PC-3 (cell line): ENCODE results near the gene TMEM208.

Experiments used
- CTCF ChIP-seq: fragments of 300-600 bp; sonication (generic); conservative IDR thresholded peaks from 2 replicates; pipeline ENCODE4 v1.5.1; 2017; ENCODE audit warnings: antibody characterized with exemption, low read depth, mild to moderate bottlenecking, low read length
- EZH2phosphoT487 ChIP-seq: fragments of 300-600 bp; sonication (generic); IDR thresholded peaks from 2 replicates; pipeline ENCODE4 v1.6.1; 2018; ENCODE audit warnings: mild to moderate bottlenecking, antibody characterized with exemption, low read length, borderline replicate concordance

- TF ChIP-seq CTCF (no peak), EZH2phosphoT487 (no peak)
Measured at GRCh38 chr16:67228034-67228785, 1.3 kb downstream of the TMEM208 start.
